IPS DF 4.7 (cell line): ENCODE data around the gene TLK2.

Experiments used
- DNase-seq: peaks from one replicate; pipeline ENCODE4 v3.0.0-alpha.2; 2013; ENCODE audit warnings: low spot score; ENCODE audit errors: extremely low read depth

TLK2 gene

GRCh38 chr17:62627904-62628633 is 149.4 kb downstream of the TLK2 start:
- DNase-seq, result no peak

DNA sequence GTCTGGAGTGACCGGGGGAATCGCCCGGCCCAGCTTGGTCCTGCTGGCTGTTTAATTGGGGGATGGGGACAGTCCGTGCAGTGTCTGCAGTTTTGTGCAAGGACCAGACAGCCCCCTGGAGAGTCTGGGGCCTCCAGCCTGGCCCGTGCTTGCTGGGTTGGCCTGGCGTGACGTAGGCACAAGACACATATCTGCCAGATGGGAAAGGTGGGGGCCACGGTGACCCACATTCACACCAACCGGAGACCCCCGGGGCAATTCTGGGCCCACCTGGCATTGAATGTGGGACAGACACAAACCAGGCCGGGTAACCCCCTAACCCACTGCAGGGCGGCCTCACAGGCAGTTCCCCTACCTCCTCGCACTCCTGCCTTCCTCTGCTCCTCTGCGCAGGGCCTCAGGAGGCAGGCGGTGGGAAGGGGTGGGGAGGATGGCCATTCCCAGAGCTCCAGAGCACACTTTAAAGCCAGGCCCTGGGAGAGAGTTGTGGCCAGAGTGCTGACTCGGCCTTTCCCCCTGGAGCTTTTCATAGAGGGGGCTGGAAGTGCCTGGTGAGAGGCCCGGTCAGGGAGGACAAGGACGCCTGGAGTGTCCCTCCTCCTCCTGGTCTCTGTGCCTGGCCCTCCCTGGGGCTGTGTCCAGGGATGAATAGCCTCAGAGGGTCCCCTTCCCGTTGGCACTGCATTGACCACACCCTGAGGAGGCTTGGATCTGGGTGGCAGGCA is 150.4 kb downstream of the TLK2 start:
- DNase-seq, result no peak

DNA sequence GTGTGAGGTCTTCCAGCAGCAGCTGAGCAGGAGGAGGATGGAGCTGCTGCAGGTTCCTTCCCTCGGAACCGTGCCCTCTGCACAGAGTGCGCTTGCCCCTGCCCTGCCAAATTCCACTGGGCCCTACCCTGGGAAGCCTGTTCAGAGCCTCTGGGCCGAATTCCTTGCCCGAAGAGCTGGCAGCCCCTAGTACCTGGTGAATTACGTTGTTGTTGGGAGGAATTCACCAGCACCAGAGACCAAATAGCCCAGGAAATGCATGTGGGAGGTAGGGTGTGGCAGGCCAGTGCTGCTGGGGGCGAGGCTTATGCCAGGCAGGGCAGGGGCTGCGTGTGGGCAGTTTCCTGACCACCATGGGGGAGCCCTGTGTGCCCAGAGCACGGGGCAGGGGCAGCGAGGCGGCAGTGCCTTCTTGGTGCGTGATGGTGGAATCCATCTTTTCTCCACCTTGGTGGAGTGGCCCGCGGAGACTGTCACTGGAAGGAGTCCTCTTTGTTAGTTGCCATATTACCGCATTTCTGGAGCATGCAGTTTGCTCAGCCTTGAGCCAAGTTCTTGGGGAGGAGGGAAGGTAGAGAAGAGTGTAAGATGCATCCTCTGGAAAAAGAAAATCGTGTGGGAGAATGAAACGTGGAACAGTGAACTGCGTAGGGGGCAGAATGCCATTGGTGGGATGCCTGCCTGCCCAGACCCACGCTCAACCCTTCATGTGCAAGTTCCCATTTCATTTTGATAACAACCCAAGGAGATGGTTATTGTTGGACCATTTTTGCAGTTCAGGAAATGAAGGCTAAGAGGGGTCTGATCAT is 151.1 kb downstream of the TLK2 start:
- no peak for DNase-seq

GRCh38 chr17:62630365-62631085 is 151.9 kb downstream of the TLK2 start:
- no peak for DNase-seq

- no peak for DNase-seq
Measured at GRCh38 chr17:62631086-62631935, 152.7 kb downstream of the TLK2 start.

GRCh38 chr17:62631936-62632924 is 153.6 kb downstream of the TLK2 start:
- DNase-seq, result no peak

DNA sequence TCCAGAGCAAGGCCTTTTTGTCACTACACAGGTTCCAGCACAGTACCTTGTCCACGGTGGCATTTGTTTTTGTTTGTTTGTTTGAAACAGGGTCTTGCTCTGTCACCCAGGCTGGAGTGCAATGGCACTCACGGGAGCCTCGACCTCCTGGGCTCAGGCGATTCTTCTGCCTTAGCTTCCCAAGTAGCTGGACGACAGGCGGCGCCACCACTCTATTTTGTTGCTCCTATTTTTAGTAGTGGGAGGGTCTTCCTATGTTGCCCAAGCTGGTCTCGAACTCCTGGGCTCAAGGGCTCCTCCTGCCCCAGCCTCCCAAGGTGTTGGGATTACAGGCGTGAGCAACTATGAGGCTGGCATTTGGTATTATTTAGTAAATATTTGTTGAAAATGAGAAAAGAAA is 159.2 kb downstream of the TLK2 start:
- DNase-seq, result no peak

DNA sequence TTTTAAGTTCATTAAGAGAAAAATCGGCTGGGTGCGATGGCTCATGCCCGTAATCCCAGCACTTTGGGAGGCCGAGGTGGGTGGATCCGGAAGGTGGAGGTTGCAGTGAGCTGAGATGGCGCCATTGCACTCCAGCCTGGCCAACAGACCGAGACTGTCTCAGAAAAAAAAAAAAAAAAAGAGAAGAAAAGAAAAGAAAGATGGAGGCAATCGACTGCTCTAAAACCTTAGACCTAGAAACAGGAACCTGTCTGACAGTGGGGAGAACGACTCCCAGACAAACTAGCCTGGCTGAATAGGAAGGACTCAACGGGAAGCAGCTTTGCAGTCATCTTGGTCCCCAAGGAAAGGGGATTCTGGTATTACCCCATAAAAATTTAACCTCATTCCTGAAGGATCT is 162.5 kb downstream of the TLK2 start:
- DNase-seq, result no peak

DNA sequence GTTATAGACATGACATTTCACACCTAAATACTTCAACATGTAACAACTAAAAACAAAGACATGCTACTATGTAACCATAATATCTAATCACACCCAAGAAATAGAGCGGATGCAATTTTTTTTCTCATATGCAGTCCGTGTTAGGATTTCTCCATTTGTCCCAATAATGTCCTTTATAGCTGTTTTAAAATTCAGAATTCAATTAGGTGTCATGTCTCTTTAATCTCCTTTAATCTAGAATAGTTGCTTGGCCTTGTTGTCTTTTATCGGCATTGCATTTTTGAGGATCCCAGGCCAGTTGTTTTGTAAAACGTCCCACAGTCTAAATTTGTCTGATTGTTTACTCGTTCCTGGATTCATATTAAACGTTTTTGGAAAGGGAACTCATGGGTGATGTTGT is 163.3 kb downstream of the TLK2 start:
- DNase-seq, result no peak

GRCh38 chr17:62643496-62643895 is 164.9 kb downstream of the TLK2 start:
- no peak for DNase-seq

- DNase-seq, result no peak
Measured at GRCh38 chr17:62644487-62645173, 166.0 kb downstream of the TLK2 start.

DNA sequence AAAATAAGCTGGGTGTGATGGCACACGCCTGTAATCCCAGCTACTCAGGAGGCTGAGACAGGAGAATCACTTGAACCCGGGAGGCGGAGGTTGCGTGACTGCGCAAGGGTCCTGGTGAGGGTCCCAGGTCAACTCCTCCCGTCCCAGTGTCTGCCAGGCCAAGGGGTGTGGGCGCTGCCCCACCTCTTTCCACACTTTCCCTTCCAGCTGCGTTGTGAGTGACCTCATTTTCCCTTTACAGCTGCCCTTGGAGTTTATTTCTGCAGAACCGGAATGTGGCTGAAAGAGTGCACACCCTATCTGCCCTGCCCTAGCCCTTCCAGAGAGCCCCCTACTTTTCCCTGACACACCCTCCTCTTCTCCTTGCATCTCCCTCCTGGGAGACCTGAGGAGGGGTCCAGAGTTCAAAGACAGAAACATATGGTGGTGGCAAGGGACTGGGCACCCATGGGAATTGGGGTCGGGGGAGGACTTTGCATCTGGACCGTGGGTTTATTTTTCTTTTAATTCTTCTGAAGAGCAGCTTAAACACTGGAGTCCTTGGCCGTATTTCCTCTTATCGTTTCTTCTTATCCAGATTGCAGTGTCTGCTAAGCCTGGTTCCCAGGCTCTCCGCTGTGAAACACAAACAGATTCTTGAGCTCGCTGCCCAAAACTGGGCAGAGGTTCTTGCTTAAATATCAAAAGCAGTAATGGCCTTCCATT is 169.8 kb downstream of the TLK2 start:
- DNase-seq, result no peak

GRCh38 chr17:62648956-62649294 is 170.3 kb downstream of the TLK2 start:
- no peak for DNase-seq

- no peak for DNase-seq
Measured at GRCh38 chr17:62649570-62649969, 170.9 kb downstream of the TLK2 start.

DNA sequence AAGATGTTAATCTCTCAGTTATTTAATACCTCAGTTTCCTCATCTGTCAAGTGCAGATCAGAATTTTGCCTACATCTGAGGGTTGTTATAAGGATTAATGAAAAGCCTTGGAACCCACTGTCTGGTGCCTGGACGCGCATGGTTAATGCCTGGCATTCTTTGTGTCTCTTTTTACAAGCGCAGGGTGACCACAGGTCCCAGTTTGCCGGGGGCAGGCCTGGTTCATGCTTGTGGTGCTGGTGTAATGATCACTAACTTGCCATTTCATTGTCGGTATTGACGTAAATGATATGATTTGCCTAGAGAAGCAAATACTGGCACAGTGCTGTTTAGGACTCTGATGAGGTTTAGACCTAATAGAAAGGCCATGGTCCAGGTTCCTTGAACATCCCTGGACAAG is 172.0 kb downstream of the TLK2 start:
- DNase-seq, result no peak

GRCh38 chr17:62652251-62653001 is 173.8 kb downstream of the TLK2 start:
- no peak for DNase-seq

GRCh38 chr17:62653002-62653825 is 174.6 kb downstream of the TLK2 start:
- DNase-seq, result no peak
